LoVo (cell line): Measurements from ENCODE around the gene ABI3BP.
"Not testable (repeated sequence)": the region's sequence is repeated elsewhere in the genome, so short reads cannot be mapped to it uniquely, and the experiment has no call there.

ENCODE experiments used
- DNase-seq: peaks from one replicate; pipeline ENCODE4 v3.0.0-alpha.2; 2016; ENCODE audit warnings: low spot score

The ABI3BP gene, protein sequence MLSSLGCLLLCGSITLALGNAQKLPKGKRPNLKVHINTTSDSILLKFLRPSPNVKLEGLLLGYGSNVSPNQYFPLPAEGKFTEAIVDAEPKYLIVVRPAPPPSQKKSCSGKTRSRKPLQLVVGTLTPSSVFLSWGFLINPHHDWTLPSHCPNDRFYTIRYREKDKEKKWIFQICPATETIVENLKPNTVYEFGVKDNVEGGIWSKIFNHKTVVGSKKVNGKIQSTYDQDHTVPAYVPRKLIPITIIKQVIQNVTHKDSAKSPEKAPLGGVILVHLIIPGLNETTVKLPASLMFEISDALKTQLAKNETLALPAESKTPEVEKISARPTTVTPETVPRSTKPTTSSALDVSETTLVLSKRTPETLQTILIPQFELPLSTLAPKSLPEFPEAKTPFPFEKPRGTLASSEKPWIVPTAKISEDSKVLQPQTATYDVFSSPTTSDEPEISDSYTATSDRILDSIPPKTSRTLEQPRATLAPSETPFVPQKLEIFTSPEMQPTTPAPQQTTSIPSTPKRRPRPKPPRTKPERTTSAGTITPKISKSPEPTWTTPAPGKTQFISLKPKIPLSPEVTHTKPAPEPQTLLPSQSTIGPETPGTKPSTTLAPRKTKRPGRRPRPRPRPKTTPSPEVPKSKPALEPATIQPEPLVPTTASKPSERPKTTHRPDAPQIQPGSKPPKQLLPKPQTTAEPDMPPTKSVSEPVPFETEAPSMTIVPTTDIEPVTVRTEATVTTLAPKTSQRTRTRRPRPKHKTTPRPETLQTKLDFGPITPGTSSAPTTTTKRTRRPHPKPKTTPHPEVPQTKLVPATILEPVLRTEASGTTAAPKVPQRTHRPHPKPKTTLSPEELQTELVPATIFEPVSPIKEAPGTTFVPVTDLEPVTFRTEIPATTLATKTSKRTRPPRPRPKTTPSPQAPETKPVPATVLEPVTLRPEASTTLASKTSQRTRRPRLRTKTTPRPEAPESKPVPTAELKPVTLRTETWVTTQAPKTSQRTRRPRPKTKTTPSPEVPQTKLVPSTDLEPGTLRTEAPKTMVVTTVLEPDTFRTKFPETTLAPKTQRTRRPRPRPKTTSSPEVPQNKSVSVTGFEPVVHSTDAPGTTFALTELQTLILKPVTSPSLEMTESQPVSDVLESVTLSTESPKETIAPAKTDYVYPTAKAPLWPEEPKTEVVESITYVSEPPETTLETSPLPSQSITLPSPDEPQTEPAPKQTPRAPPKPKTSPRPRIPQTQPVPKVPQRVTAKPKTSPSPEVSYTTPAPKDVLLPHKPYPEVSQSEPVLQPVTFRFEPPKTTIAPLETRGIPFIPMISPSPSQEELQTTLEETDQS (N-terminal part only)

DNA sequence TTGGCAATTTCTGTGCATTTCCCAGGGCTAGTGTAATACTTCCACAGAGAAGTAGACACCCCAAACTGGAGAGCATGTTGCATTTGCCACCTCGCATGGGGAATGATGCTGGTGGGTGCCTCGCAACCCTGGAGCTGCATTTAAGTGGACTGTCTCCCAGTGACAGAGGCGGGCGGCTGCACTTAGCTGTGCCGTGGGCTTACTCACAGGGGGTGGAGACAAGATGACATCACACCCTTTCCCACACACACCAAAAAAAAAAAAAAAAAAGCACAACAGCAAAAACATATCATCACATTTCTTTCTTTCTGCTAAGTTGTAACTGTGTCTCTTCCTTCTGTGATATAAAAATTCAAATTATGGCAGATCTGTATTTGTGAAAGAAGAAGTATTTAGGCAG lies at the start of gene ABI3BP:
TSS of gene ABI3BP (minus strand) at position 113 of the 400 bp plus-strand sequence. CDS start at position 76, 37 bp downstream.
- peak; percentile 7 for DNase-seq

DNA sequence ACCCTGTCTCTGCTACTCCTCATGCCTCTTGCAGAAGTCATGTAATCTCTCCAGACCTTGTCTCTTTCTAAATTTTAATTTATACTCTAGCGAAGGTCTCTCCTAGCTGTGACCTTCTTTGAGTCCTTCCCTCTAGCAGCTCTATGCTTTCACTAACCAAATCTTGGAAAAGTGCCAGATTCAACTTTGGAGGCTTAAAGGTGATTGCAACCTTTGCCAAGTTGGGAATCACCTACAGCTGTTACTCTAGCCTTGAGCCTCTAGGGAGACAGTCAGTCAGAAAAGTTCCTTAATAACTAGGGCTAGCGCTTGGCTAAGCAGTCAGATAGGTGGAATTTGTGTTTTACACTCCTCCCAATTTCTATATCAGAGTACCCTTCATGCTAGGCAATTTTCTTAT lies 46.1 kb upstream of the ABI3BP start:
- DNase-seq = peak; percentile 8

DNA sequence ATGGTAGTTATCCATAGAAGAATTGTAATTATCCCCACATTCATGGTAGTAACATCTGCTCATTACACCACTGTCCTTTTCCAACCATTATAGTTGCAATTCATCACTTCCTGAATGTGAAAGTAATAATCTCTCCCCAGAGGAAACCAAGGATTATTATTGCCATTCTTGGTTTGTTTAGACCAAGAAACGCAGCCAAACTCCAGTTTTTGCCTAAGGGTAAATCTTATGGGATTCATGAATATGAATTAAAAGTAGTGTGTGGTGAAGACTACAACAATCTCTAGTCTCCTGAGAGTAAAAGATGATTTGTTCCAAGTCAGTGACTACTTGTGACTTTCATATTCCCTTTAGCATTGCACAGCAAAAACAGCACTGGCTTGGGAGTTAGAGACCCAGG lies 45.7 kb upstream of the ABI3BP start:
- no peak for DNase-seq

DNA sequence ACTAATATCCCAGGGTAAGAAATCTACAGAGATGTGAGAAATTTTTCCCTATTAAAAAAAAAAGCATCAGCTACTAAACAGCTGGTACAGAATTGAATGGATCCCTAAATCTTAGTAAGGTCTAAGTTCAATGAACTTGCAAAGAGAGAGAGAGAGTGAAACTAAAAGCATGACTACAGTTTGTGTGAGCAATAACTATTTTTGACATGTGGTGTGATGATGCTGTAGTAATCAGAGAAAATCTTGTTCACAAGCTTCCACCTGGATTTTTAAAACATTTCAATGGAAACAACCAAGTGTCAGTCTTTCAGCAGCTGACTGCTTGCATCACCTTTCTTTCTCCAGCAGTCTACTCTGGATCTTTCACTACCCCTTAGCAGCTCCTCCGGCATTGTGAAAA lies 45.2 kb upstream of the ABI3BP start:
- no peak for DNase-seq

DNA sequence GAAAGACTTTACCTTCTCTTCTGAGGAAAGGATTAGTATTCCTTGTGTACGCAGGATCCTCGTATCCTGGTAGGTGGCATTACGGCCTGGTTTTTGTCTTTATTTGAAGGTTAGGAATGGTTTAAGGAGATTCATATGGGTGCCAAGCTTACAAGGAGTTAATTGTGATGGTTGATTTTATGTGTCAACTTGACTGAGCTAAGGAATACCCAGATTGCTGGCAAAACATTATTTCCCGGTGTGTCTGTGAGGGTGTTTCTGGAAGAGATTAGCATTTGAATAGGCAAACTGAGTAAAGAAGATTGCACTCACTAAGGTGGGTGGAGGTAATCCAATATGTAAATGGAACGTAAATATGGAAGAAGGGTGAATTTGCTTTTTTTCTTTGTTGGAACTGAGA lies 44.4 kb upstream of the ABI3BP start:
- no peak for DNase-seq

DNA sequence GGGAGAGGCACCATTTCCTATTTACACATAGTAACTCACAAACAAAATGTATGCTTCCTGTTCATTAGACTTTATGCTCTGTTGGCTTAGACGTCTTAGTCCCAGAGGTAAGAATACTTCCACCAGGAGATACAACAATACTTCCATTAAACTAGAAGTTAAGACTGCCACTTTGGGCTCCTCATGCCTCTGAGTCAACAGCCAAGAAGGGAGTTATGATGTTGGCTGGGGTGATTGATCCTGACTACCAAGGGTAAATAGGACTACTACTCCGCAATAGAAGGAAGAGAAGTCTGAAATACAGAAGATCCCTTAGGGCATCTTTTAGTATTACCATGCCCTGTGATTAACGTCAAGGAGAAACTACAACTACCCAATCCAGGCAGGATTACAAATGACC lies 43.5 kb upstream of the ABI3BP start:
- DNase-seq = no peak

DNA sequence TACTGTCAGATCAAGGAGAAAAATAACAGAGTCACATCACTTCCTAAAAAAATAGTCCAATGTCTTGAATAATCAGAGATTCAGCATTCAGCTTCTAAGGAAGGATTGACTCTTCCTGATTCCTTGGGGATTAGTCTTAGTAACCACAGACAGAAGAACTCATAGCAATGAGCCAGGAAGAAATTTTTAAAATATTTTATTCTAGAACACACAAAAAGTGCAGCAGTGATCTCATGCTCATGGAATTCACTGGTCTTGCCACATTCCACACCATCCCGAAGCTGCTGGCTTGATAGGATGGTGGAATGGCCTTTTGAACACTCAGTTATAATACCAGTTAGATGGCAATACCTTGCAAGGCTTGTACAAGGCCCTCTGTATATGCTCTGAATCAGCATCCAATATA lies 43.0 kb upstream of the ABI3BP start:
- DNase-seq = peak; percentile 60

DNA sequence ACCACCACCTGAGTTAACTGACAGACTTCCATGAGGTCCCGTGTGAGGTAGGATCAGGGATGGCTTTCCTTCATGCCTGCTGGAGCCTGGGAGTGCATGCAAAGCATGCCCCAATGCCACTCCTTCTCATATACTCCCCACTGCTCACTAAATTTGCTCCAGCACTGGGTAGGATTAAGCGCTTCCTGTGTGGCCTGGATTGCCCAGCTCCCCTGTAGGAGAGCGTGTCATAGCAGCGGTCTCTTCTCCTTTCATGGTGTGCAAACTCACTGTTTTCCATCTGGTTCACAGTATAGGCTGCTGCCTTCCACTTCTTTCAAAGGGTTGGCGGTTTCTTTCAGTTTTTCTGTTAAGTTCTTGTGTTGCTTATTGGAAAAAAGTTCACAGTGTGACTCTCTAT lies 34.1 kb upstream of the ABI3BP start:
- DNase-seq = no peak

DNA sequence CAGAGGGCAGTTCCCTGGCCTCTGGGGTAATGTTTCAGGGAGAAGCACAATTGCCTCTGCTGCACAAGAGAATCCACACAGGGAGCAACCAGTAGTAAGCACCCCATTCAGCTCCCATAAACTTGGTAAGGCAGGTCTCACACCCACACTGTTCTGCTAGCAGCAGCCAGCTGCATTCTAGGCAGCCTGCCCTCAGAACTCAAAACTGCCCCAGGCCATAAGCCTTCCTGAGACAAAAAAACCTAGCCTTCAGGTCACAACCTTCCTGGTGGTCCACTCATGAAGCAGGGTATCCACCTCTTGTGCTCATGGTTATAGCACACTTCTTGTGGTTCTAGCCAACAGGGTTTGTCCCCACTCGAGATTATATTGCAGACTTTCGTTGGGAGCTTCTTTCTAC lies 33.7 kb upstream of the ABI3BP start:
- no peak for DNase-seq

DNA sequence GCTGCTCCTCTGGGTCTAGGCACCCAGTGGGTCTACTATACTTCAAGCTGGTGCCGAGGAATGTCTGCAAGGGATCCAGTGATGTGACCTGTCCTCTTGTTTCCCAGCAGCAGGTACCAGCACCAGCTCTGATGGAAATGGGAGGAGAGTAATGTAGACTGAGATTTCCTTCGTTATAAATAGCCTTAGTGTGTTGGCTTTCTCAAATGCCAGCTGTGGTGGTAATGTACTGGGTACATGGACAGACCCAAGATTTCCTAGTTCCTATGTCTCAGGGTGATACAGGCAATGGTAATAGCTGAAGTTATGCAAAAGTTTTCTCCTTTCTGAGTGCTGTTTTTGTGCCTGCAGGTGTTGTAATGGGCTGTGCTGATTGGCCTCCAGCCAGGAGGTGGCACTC lies 33.0 kb upstream of the ABI3BP start:
- no peak for DNase-seq

DNA sequence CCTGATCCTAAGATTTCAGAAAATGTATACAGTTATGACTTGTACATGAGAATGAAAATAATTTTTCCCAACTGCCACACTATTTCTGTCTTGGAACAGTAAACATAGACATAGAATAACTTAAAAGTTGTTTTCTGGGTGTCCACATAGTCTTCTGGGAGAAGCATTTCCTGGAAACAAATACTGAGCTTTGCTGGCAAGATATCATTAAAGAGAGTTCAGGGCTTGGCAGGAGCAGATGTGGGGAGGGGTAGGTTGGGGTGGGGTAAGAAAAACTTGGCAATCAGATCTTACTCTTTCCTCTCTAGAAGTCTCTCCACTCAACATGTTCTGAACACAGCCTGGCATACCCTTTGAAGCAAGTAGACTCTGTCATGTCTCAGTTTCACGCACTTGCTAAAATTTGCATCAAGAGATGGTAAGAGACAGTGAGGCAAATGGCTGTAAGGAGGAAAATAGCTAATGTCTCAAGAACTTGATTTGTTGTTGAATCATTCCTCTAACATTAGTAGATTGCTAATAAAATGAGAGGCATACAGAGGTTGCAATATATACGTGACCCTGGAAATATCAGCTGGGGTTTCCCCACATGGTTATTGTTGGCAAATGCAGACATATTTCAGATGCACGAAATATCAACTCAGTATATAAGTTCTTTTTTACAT lies 27.3 kb upstream of the ABI3BP start:
- DNase-seq = no peak

DNA sequence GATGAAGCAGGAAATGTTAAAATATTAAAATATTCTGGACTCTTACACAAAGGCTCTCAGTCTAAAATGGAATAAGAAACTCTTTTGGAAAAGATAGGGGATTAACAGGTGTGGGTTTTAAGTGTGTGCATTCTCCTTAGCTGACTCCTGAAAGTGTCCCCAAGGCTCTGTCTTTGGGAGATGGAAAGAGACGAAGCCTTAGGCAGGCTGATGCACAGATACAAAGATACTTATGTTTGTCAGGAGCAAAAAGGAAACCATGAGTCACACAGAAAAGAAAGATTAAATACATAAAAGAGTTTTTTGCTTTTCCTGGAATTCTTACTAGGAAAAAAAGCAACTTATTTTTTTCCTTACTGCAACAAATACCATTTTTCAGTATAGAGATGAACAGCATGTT lies 23.8 kb upstream of the ABI3BP start:
- DNase-seq = no peak

DNA sequence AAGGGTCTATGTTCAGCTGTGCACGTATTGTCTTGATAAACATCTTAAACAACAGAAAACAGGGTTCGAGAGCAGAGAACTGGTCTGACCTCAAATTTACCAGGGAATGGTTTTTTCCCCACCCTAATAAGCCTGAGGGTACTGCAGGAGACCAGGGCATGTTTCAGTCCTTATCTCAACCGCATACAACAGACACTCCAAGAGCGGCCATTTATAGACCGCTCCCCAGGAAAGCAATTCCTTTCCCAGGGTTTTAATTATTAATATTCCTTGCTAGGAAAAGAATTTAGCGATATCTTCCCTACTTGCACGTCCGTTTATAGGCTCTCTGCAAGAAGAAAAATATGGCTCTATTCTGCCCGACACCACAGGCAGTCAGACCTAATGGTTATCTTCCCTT lies 19.1 kb upstream of the ABI3BP start:
- DNase-seq = not testable (repeated sequence)

DNA sequence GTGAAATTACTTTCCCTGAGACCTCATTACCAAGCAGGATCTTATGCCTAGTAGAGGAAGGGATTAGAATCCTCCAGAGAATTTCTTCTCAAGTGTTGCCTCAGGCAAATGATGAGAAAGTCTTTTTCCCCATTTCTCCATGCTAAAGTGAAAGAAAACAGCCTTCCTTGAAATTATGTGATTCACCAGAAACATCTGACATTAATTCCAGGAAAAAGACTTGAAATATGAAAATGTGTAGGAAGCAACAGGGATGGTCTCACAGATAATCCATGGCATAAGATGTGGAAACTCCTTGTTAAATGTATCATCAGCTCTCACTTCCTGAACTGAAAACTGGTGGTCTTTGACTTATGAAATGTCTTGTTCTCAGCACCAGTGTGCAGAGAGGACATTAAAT lies 17.9 kb upstream of the ABI3BP start:
- DNase-seq = no peak

DNA sequence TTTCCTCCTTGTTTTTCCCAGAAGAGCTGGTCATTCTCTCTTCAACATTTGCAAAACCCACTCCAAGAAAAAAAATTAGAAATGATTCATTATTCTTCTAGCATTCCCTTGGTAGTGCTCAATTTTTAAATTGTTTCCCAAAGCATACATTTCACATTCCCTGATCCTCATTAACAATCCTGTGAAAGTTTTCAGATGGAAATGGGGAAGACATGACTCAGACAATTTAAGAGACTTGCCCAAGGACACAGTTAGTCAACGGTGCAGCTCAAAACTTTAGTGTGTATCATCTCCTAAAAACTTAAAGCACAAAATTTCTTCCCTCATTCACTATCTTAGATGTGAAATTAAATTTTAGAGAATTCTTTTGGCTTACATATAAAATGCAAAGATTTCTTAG lies 17.1 kb upstream of the ABI3BP start:
- DNase-seq = no peak

DNA sequence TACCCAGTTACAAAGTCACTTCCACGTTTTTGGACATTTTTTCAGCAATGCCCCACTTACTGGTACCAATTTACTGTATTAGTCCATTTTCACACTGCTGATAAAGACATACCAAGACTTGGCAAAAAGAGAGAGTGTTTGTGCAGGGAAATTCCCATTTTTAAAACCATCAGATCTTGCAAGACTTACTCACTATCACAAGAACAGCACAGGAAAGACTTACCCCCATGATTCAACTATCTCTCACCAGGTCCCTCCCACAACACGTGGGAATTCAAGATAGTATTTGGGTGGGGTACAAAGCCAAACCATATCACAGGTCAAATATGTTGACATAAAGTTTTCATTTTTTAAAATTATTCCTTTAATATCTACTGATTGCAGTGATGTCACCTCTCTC lies 16.2 kb upstream of the ABI3BP start:
- no peak for DNase-seq

DNA sequence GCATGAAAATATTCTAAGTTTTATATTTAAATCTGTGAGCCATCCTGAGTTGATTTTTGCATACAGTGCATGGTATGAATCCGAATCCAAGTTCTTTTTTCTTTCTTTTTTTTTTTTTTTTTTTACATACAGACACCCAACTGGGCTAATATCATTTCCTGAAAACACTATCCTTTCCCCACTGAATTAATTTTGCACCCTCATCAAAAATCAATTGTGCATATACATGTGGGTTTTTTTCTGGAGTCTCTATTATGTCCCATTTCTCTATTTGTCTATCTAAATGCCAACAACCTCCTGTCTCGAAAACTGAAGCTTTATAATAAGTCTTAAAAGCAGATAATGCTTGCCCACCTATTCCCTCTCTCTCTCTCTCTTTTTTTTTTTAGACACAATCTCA lies 5.9 kb upstream of the ABI3BP start:
- no peak for DNase-seq

DNA sequence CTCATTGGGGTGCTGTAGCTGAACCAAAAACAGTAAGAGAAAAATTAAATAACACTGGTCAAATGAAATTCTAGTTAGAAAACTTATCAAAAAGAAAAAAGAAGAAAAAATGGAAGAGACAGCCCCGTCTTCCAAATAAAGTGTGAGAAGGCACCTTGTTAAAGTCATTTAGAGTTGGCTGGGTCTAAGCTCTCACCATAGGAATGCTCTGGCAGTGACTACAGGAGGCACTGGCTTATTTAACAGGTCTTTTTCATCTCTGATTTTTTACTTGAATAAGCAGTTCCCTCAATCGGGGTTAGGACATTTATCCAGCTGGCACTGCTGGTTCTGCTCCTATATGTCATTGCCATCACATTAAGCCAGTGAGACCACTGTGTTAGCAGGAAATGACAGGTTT lies 1.6 kb upstream of the ABI3BP start:
- DNase-seq = no peak

DNA sequence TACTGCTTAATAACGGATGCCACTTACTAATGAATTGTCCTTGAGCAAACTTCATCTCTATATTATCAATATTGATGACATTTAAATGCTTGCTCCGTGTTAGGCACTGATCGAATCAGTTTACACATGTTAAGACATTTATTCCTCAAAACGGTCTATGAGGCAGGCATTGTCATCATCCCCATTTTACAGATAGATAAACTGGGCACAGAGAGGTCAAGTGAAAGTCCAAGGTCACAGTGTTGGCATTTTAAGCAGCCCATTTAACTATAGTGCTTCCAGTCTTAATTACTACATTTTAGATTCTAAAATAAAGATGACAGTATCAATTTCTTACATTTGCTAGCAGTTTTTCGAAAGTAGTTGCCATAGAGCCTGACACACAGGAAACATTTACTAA lies 966 bp upstream of the ABI3BP start:
- no peak for DNase-seq

DNA sequence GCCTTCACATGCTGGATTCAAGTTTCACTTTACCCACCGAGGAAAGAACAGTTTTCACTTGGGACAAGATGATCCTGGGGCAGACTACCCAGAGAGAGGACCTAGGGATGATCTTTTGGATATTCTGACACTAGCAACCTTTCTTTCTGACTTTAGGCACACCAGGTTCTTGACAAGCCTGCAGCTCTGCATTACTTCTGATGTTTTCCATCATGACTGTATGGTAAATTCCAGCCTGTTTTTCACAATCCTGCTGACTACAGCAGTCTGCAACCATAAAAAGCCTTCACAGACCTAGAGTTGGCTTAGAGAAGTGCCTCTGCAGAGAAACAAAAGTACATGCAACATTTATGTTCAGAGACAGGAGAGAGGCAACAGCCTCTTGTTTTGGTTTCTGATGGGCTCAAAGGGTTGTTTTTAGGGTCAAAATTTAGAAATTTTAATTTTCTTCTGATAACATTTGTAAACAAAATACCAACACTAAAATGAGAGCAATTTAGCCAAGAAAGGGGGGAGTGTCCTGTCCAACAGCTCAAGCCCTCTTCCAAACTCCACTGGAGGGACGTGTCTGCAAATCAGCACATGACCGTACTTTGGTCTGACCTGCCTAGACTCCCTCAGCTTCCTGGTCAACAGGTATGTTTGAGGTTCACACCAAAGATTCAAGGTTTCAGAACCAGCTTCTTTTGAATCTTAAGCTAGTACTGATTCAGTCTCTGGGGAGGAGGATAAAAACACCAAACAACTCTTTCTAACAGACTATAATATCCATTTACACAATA lies 799 bp downstream of the ABI3BP start:
- DNase-seq = no peak

DNA sequence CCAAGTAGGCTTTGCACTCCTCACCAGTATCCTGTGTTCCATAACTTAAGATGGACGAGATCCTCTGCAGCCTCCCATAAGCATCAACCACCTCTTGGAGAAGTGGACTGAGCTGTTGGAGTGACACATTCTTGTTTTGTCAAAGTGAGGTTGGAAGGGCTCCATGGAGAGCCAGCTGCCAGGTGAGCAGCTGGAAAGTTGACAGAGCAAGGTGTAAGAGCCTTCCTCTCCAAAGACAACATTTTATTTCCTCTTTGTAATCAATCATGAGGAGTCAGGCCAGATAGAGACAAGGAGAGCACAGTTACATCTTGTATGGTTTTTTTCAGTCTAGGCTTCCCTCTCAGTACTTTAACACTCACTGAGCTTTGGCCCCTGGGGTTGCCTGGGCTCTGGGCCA lies 5.1 kb downstream of the ABI3BP start:
- DNase-seq = no peak
